Measurements from ENCODE around the gene MELTF. TPM values are rescaled to one million over a fixed set of nuclear protein-coding genes. Genes with fewer than 3 reads are reported as not detected.
A peak's percentile ranks its signal among the peaks of the same experiment; 100 is the strongest.

MELTF gene
- total and polyA plus RNA-seq, 2 of the 13 experiments (the other 11 are each of a cell fraction or from before 2014, with no cell fraction given): 3.2 to 7.5 TPM

DNA sequence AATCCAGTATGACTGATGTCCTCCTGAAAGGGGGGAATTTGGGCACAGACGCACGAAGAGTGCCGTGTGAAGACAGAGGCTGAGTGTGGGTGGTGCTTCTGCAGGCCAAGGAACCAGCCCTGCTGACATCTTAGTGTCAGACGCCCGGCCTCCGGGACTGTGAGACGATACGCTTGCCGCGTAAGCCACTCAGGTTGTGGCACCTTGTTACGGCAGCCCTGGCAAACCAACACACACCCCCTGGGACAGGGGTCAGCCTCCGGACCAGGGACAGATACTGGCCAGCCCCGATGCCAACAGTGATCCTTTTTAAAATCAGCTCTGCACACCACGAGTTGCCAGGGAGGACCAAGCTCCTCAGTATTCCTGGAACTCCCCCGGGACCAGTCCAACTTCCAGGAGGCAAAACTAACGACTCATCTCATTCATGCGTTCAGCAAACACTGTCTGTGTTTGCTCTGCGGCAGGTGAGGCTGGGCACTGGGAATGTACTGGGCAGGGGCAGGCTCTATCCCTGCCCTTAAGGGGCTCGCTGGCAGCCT is 39.8 kb downstream of the MELTF start (continued):
- 0 out of 2 replicates have a peak, but pooled peaks have one; percentile 28 for TF ChIP-seq UBTF (CRISPR knock-in tag; IDR thresholded peaks at IDR 0.05)

- Histone ChIP-seq H3K36me3 (replicated peaks in 1 of 2; ENCODE audit: control insufficient read depth in 1 of 2, insufficient read depth in 2 of 2, low read length in 2 of 2) (no peaks in the 10 kb centered on the region), H3K4me3 (replicated peaks in 1 of 3; ENCODE audit: insufficient read depth in 1 of 3, low read depth in 2 of 3, low read length in 3 of 3) (peak overlapping the region; percentile 31 to 57 (median 31); a peak in 5 of 6 replicates), H3K4me1 (ENCODE audit: insufficient read depth, low read length) (peaks cover 73% of the 10 kb centered on the region), H3K9ac (ENCODE audit: insufficient read depth, low read depth, low read length) (peak overlapping the region; percentile 31), H3K79me2 (ENCODE audit: insufficient read depth, low read length) (no peaks in the 10 kb centered on the region), H3K27me3 (ENCODE audit: control insufficient read depth in 1 of 2, insufficient read depth in 2 of 2, low read length in 2 of 2) (no peaks in the 10 kb centered on the region), H3K9me3 (ENCODE audit: low read length) (peaks cover 2% of the 10 kb centered on the region; the same call in 1 of the 2 replicates), H3K4me2 (ENCODE audit: low read depth, low read length) (peak overlapping the region; percentile 87), H3K27ac (ENCODE audit: extremely low read length, insufficient read depth, low read length) (peak overlapping the region; percentile 77), H4K20me1 (ENCODE audit: insufficient read depth, low read length) (no peaks in the 10 kb centered on the region), H2AFZ (ENCODE audit: low read length) (no peak overlapping the region)
- peak; percentile 77 for ATAC-seq
- in situ Hi-C loops (cut with HindIII; ENCODE audit: extremely low pct_ligation_motif_present, low pct_unique_long_range_greater_than_20kb): loop anchor here (25.0 kb wide), 1 partner anchor 524 kb away; no protein-coding TSS in a partner anchor
- DNase-seq (ENCODE audit: low spot score): peak; percentile 74
- FAIRE-seq: peak; percentile 88
- BruUV-seq (replicated peaks): no TSS peak
- ChIA-PET CTCF (ENCODE audit: low intra/inter-chr PET ratio, low total read pairs) (interaction anchor here (1.0 kb wide), 1 partner anchor 15 kb away, joined by 3 read pairs; no protein-coding TSS in a partner anchor), POLR2A (interaction anchor here (1.2 kb wide), 1 partner anchor 41 kb away, joined by 5 read pairs; the partner anchor contains the start of gene MELTF)
- 1% methylated on average over 5 of the region's 12 CpGs for WGBS (ENCODE audit: low lambda C conversion rate)
- intact Hi-C loops (cut with micrococcal nuclease; ENCODE audit: unreplicated experiment): no loop called here
- no peak for TF ChIP-seq ZFP82 (CRISPR knock-in tag; IDR thresholded peaks at IDR 0.05; ENCODE audit: borderline replicate concordance)
- TF ChIP-seq RELA (CRISPR knock-in tag; IDR thresholded peaks at IDR 0.05): no peak
- peak; percentile 35; the same call in 1 of the 2 replicates for TF ChIP-seq ZNF543 (CRISPR knock-in tag; IDR thresholded peaks at IDR 0.05)
- peak; percentile 40; the same call in 1 of the 2 replicates for TF ChIP-seq HMG20A (CRISPR knock-in tag; IDR thresholded peaks at IDR 0.05; ENCODE audit: borderline replicate concordance)
- peak; percentile 89 for TF ChIP-seq ZBTB7B (CRISPR knock-in tag; IDR thresholded peaks at IDR 0.05)
- TF ChIP-seq ZFX (CRISPR knock-in tag; IDR thresholded peaks at IDR 0.05; ENCODE audit: low read depth): peak; percentile 65; the same call in 1 of the 2 replicates
- TF ChIP-seq SSRP1 (CRISPR knock-in tag; IDR thresholded peaks at IDR 0.05): no peak
- no peak for TF ChIP-seq GATAD1 (CRISPR knock-in tag; IDR thresholded peaks at IDR 0.05)
- TF ChIP-seq, protein P1, sequence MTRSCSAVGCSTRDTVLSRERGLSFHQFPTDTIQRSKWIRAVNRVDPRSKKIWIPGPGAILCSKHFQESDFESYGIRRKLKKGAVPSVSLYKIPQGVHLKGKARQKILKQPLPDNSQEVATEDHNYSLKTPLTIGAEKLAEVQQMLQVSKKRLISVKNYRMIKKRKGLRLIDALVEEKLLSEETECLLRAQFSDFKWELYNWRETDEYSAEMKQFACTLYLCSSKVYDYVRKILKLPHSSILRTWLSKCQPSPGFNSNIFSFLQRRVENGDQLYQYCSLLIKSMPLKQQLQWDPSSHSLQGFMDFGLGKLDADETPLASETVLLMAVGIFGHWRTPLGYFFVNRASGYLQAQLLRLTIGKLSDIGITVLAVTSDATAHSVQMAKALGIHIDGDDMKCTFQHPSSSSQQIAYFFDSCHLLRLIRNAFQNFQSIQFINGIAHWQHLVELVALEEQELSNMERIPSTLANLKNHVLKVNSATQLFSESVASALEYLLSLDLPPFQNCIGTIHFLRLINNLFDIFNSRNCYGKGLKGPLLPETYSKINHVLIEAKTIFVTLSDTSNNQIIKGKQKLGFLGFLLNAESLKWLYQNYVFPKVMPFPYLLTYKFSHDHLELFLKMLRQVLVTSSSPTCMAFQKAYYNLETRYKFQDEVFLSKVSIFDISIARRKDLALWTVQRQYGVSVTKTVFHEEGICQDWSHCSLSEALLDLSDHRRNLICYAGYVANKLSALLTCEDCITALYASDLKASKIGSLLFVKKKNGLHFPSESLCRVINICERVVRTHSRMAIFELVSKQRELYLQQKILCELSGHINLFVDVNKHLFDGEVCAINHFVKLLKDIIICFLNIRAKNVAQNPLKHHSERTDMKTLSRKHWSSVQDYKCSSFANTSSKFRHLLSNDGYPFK (CRISPR knock-in tag; IDR thresholded peaks at IDR 0.05; ENCODE audit: borderline replicate concordance): no peak
- peak; percentile 87 for TF ChIP-seq ZFP91 (CRISPR knock-in tag; IDR thresholded peaks at IDR 0.05; ENCODE audit: borderline replicate concordance)
- TF ChIP-seq ZNF296 (CRISPR knock-in tag; conservative IDR thresholded peaks at IDR 0.05): peak; percentile 66
- no peak for TF ChIP-seq POLR2AphosphoS2 (IDR thresholded peaks at IDR 0.05; ENCODE audit: low read depth, low read length)
- no peak for TF ChIP-seq ZSCAN20 (CRISPR knock-in tag; IDR thresholded peaks at IDR 0.05; ENCODE audit: borderline replicate concordance)
Measured at GRCh38 chr3:196988241-196989029, 41.2 kb downstream of the MELTF start.

Measured in HepG2 (cell line).